Prostate gland (tissue), 2 donors: ENCODE results near the gene CHEK1. TPM values are rescaled to one million over a fixed set of nuclear protein-coding genes. Genes with fewer than 3 reads are reported as not detected.

Experiments
- DNase-seq: peaks from one replicate; pipeline ENCODE4 v3.0.0-alpha.2; 2019; ENCODE audit warnings: low spot score
- H3K27ac ChIP-seq, 2 donors: fragments of 200-600 bp; sonication (generic); 2 replicates each; pipeline ENCODE4 v1.5.1; 2017 to 2019
- H3K27me3 ChIP-seq: fragments of 200-600 bp; sonication (generic); replicated peaks from 2 replicates; pipeline ENCODE4 v1.5.1; 2019; ENCODE audit not compliant: insufficient read depth
- H3K36me3 ChIP-seq, 2 donors: fragments of 200-600 bp; sonication (generic); 1 replicate in 1 of 2; 2 replicates in 1 of 2; pipeline versions ENCODE4 v1.5.1 to v1.8.1; 2017 to 2019
- H3K4me1 ChIP-seq: fragments of 200-600 bp; sonication (generic); replicated peaks from 2 replicates; pipeline ENCODE4 v1.5.1; 2019
- H3K4me3 ChIP-seq, 2 donors: fragments of 200-600 bp; sonication (generic); 2 replicates each; pipeline ENCODE4 v1.5.1; 2017 to 2019
- H3K9me3 ChIP-seq: fragments of 200-600 bp; sonication (generic); 2 replicates; pipeline ENCODE4 v1.5.1; 2017
- CTCF ChIP-seq, 4 experiments: fragments of 200-600 bp in 2 of 4; fragments of 450-650 bp in 2 of 4; sonication (generic) in 2 of 4; IDR thresholded peaks; 1 replicate in 3 of 4; 2 replicates in 1 of 4; pipeline ENCODE4 v1.5.1; 2016 to 2019; ENCODE audit warnings: antibody characterized with exemption in 4 of 4, mild to moderate bottlenecking in 2 of 4, moderate library complexity in 2 of 4
- POLR2A ChIP-seq: fragments of 450-650 bp; IDR thresholded peaks from one replicate; pipeline ENCODE4 v1.6.1; 2016; ENCODE audit warnings: antibody characterized with exemption, mild to moderate bottlenecking
- POLR2AphosphoS5 ChIP-seq: sonication (generic); formaldehyde crosslinking; IDR thresholded peaks from one replicate; pipeline ENCODE4 v1.6.1; 2017; ENCODE audit warnings: antibody characterized with exemption
- WGBS: methylation state at CpG from one replicate; pipeline ENCODE4 v1.1.5; 2018; 5-methylcytosine and 5-hydroxymethylcytosine counted together
- intact Hi-C: fragments of 100-400 bp; cut with DNase I; formaldehyde crosslinking; loops from one replicate; pipeline ENCODE4 v1.14.2; 2022
- total RNA-seq, 2 donors: library from RNA; depleted of rRNA; stranded (reverse); fragments of >200 nt; gene quantifications; one replicate each; pipeline ENCODE4 v1.1.0, GENCODE V29; 2016

The CHEK1 gene
- total RNA-seq, 2 donors from 2014 or later: 3.2 to 20.3 TPM

GRCh38 chr11:125685228-125685627 lies 60.3 kb downstream of the CHEK1 start:
- Histone ChIP-seq H3K4me3 (no peak overlapping the region), H3K4me1 (no peaks in the 10 kb centered on the region), H3K36me3 (no peaks in the 10 kb centered on the region), H3K27me3 (no peaks in the 10 kb centered on the region), H3K9me3 (no peaks in the 10 kb centered on the region), H3K27ac (no peak overlapping the region)
- intact Hi-C loops: no loop called here
- DNase-seq: no peak
- TF ChIP-seq POLR2AphosphoS5 (no peak), POLR2A (no peak), CTCF (IDR thresholded peaks at IDR 0.05) (no peak)
- 46% methylated on average over 9 of the region's 9 CpGs for WGBS

- Histone ChIP-seq H3K36me3 (no peaks in the 10 kb centered on the region), H3K4me3 (no peak overlapping the region), H3K27ac (no peak overlapping the region), H3K4me1 (no peaks in the 10 kb centered on the region), H3K27me3 (no peaks in the 10 kb centered on the region), H3K9me3 (no peaks in the 10 kb centered on the region)
- intact Hi-C loops: no loop called here
- TF ChIP-seq CTCF (IDR thresholded peaks at IDR 0.05) (no peak), POLR2AphosphoS5 (no peak), POLR2A (no peak)
- 92% methylated on average over 11 of the region's 11 CpGs for WGBS
- DNase-seq: no peak
Measured at GRCh38 chr11:125688066-125688465, 63.1 kb downstream of the CHEK1 start.

- Histone ChIP-seq H3K27ac (no peak overlapping the region), H3K4me1 (no peaks in the 10 kb centered on the region), H3K27me3 (no peaks in the 10 kb centered on the region), H3K4me3 (no peak overlapping the region), H3K9me3 (no peaks in the 10 kb centered on the region), H3K36me3 (no peaks in the 10 kb centered on the region)
- TF ChIP-seq CTCF (IDR thresholded peaks at IDR 0.05) (no peak), POLR2AphosphoS5 (no peak), POLR2A (no peak)
- no peak for DNase-seq
- intact Hi-C loops: no loop called here
- 87% methylated on average over 3 of the region's 3 CpGs for WGBS
Measured at GRCh38 chr11:125688632-125689031, 63.7 kb downstream of the CHEK1 start.

- 77% methylated on average over 6 of the region's 6 CpGs for WGBS
- no peaks in the 10 kb centered on the region for H3K36me3 ChIP-seq
Measured at GRCh38 chr11:125689274-125689859, 64.4 kb downstream of the CHEK1 start.

More at GRCh38 chr11:125689274-125689859, 64.4 kb downstream of the CHEK1 start:
- Histone ChIP-seq H3K27me3 (no peaks in the 10 kb centered on the region), H3K4me1 (no peaks in the 10 kb centered on the region), H3K4me3 (no peak overlapping the region), H3K9me3 (no peaks in the 10 kb centered on the region), H3K27ac (no peak overlapping the region)
- intact Hi-C loops: no loop called here
- DNase-seq: no peak
- TF ChIP-seq CTCF (IDR thresholded peaks at IDR 0.05) (no peak), POLR2AphosphoS5 (no peak), POLR2A (no peak)
